ENCODE data around the gene MYOCOS. TPM values are rescaled to one million over a fixed set of nuclear protein-coding genes. Genes with fewer than 3 reads are reported as not detected.

The MYOCOS gene
- total and polyA plus RNA-seq, 10 donors: not detected

DNA sequence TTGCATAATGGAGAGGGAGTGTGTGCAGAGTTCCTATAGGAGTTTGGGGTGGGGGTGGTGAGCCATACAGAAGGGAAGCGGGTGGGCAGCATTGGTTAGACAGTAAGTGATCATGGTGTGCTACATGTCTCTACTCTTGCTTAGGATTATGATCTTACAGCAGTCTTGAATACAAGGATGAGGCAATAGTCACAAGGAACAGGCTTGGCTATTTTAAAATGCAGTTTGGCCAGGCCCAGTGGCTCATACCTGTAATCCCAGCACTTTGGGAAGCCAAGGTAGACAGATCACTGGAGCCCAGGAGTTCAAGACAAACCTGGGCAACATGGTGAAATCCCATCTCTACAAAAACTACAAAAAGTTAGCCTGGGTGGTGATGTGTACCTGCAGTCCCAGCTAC lies 18.2 kb downstream of the MYOCOS start:
- Histone ChIP-seq H3K27ac (no peak overlapping the region), H3K27me3 (replicated peaks in 1 of 7) (peaks cover 0 to 10% (median 0%) of the 10 kb centered on the region in 7 donors), H3K36me3 (no peaks in the 10 kb centered on the region), H3K4me1 (peaks cover 0 to 14% (median 7%) of the 10 kb centered on the region in 6 donors), H3K4me3 (no peak overlapping the region), H3K9me3 (no peaks in the 10 kb centered on the region)
- intact Hi-C loops (cut with DNase I; ENCODE audit: low total_unique reads): loop anchor here (10.0 kb wide), 1 partner anchor 345 kb away; no protein-coding TSS in a partner anchor
- no peak for TF ChIP-seq POLR2AphosphoS5 (IDR thresholded peaks at IDR 0.05)
- TF ChIP-seq POLR2A (IDR thresholded peaks at IDR 0.05): no peak
- TF ChIP-seq, protein P1, sequence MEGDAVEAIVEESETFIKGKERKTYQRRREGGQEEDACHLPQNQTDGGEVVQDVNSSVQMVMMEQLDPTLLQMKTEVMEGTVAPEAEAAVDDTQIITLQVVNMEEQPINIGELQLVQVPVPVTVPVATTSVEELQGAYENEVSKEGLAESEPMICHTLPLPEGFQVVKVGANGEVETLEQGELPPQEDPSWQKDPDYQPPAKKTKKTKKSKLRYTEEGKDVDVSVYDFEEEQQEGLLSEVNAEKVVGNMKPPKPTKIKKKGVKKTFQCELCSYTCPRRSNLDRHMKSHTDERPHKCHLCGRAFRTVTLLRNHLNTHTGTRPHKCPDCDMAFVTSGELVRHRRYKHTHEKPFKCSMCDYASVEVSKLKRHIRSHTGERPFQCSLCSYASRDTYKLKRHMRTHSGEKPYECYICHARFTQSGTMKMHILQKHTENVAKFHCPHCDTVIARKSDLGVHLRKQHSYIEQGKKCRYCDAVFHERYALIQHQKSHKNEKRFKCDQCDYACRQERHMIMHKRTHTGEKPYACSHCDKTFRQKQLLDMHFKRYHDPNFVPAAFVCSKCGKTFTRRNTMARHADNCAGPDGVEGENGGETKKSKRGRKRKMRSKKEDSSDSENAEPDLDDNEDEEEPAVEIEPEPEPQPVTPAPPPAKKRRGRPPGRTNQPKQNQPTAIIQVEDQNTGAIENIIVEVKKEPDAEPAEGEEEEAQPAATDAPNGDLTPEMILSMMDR (IDR thresholded peaks at IDR 0.05 in 8 of 11, conservative IDR thresholded peaks at IDR 0.05 in 3 of 11): no peak
- WGBS, 5 donors: 86 to 95% (median 94%) methylated on average over 1 of the region's 1 CpG
- no peak for DNase-seq

DNA sequence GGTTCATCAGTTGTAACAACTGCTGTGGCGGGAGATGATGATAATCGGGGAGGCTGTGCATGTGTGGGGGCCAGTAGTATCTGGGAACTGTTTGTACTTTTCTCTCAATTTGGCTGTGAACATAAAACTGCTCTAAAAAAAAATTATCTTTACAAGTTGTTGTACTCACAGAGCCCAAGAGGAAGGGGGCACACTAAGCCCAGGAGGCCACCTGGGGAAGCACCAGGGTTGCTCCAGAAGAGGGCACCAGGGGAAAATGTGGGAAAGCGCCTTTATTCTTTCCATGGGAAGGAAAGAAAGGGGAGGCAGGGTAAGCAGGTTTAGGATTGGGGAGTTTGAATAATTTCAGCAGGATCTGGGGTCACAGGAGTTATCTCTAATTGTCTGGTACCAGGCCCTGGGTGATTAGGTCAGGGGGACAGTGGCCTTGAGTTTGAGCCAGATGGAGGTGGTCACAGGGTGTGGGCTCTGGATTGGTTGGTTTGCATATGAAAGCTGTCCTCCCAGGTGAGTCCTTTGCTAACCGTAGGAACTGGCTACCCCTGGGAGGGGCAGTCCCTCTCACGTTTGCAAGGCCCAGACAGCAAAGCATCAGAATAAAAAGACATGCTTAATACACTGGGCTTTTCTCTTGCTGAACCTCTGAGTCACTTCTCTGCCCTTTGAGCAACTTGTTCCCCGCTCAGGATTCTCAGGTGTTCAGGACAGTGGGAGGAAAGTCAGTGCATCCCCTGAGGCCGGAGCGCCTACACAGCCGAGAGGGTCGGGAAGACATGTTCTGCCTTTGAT lies 19.2 kb downstream of the MYOCOS start:
- TF ChIP-seq, protein P1 (IDR thresholded peaks at IDR 0.05 in 8 of 11, conservative IDR thresholded peaks at IDR 0.05 in 3 of 11): no peak
- TF ChIP-seq POLR2A (IDR thresholded peaks at IDR 0.05) (no peak), POLR2AphosphoS5 (IDR thresholded peaks at IDR 0.05) (no peak)
- no peak for DNase-seq
- Histone ChIP-seq H3K27ac (no peak overlapping the region), H3K36me3 (no peaks in the 10 kb centered on the region), H3K27me3 (replicated peaks in 1 of 7) (peaks cover 0 to 10% (median 0%) of the 10 kb centered on the region in 7 donors), H3K4me1 (peaks cover 0 to 18% (median 10%) of the 10 kb centered on the region in 6 donors), H3K4me3 (no peak overlapping the region), H3K9me3 (no peaks in the 10 kb centered on the region)
- WGBS, 5 donors: 65 to 88% (median 70%) methylated on average over 10 of the region's 10 CpGs
- intact Hi-C loops (cut with DNase I; ENCODE audit: low total_unique reads): loop anchor here (10.0 kb wide), 1 partner anchor 344 kb away; no protein-coding TSS in a partner anchor

DNA sequence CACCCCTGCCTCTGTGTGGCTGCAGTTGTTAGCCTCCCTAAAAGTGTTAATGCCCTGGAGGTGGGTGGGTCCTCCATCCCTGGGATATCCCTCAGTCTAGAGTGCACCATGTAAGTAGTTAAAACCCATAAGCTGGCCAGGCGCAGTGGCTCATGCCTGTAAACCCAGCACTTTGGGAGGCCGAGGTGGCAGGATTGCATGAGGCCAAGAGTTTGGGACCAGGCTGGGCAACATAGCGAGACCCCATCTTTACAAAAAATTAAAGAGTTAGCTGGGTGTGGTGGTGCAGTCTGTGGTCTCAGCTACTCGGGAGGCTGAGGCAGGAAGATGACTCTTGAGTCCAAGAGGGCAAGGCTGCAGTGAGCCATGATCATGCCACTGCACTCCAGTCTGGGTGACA lies 20.2 kb downstream of the MYOCOS start:
- WGBS, 5 donors: 83 to 91% (median 86%) methylated on average over 4 of the region's 4 CpGs
- H3K27me3 ChIP-seq (replicated peaks in 1 of 7): peaks cover 0 to 10% (median 0%) of the 10 kb centered on the region in 7 donors
- intact Hi-C loops (cut with DNase I; ENCODE audit: low total_unique reads): loop anchor here (10.0 kb wide), 1 partner anchor 343 kb away; no protein-coding TSS in a partner anchor
- no peaks in the 10 kb centered on the region for H3K36me3 ChIP-seq
- H3K4me1 ChIP-seq: peaks cover 0 to 18% (median 10%) of the 10 kb centered on the region in 6 donors
- TF ChIP-seq POLR2A (IDR thresholded peaks at IDR 0.05) (no peak), POLR2AphosphoS5 (IDR thresholded peaks at IDR 0.05) (no peak)
- TF ChIP-seq, protein P1 (IDR thresholded peaks at IDR 0.05 in 8 of 11, conservative IDR thresholded peaks at IDR 0.05 in 3 of 11): no peak
- no peak for DNase-seq
- H3K4me3 ChIP-seq: no peak overlapping the region
- H3K27ac ChIP-seq: no peak overlapping the region
- no peaks in the 10 kb centered on the region for H3K9me3 ChIP-seq

DNA sequence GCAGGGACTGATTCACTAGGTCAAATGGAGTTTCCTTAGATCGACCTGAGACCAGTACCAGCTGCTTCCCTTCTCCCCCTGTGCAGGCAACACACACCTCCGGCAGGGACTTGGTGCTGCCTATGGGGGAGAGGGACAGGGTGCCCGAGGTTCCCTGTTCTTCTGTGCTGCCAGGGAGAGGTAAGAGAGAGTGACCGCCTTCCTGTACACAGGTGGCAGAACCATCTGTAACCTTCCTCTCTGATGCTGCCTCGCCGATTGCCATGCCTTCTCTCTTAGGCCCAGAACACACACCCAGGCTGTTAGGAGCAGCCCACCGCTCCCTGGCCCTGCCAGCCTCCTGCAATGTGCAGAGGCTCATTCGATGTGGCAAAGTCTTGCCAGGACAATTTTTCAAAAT lies 21.1 kb downstream of the MYOCOS start:
- WGBS, 5 donors: 51 to 73% (median 71%) methylated on average over 8 of the region's 8 CpGs
- DNase-seq: no peak
- peak overlapping the region in 1 of 8 donors; percentile 26 for H3K27ac ChIP-seq
- H3K4me1 ChIP-seq: peaks cover 0 to 18% (median 10%) of the 10 kb centered on the region in 6 donors
- peaks cover 0 to 10% (median 0%) of the 10 kb centered on the region in 7 donors for H3K27me3 ChIP-seq (replicated peaks in 1 of 7)
- TF ChIP-seq, protein P1 (IDR thresholded peaks at IDR 0.05 in 8 of 11, conservative IDR thresholded peaks at IDR 0.05 in 3 of 11): no peak
- TF ChIP-seq POLR2AphosphoS5 (IDR thresholded peaks at IDR 0.05) (no peak), POLR2A (IDR thresholded peaks at IDR 0.05) (no peak)
- H3K4me3 ChIP-seq: no peak overlapping the region
- no peaks in the 10 kb centered on the region for H3K9me3 ChIP-seq
- intact Hi-C loops (cut with DNase I; ENCODE audit: low total_unique reads): loop anchor here (10.0 kb wide), 1 partner anchor 342 kb away; no protein-coding TSS in a partner anchor
- H3K36me3 ChIP-seq: no peaks in the 10 kb centered on the region

All from spleen (tissue), 11 donors.